Heart right ventricle (tissue), 16 donors: ENCODE data around the gene GNLY. TPM values are rescaled to one million over a fixed set of nuclear protein-coding genes. Genes with fewer than 3 reads are reported as not detected.
A peak's percentile ranks its signal among the peaks of the same experiment; 100 is the strongest.

ENCODE experiments used
- ATAC-seq, 8 donors: fragments of 200-7000 bp; cut with Tn5 transposase; one replicate each; pipeline ENCODE4 v1.9.1; 2020; ENCODE audit warnings: mild to moderate bottlenecking in 8 of 8, moderate library complexity in 8 of 8, moderate number of reproducible peaks in 1 of 8
- DNase-seq, 2 donors: peaks; one replicate each; pipeline ENCODE4 v3.0.0-alpha.2; 2020
- H3K27ac ChIP-seq, 10 donors: fragments of 200-600 bp; sonication (generic) in 2 of 10; one replicate each; pipeline versions ENCODE4 v1.5.0 to v1.8.0; 2020 to 2022; ENCODE audit warnings: mild to moderate bottlenecking in 3 of 10
- H3K27me3 ChIP-seq, 7 donors: fragments of 200-600 bp; one replicate each; pipeline ENCODE4 v1.8.0; 2021 to 2022; ENCODE audit warnings: mild to moderate bottlenecking in 2 of 7
- H3K36me3 ChIP-seq, 9 donors: fragments of 200-600 bp; sonication (generic) in 1 of 9; one replicate each; pipeline versions ENCODE4 v1.5.0 to v1.8.0; 2020 to 2022; ENCODE audit warnings: mild to moderate bottlenecking in 2 of 9
- H3K4me1 ChIP-seq, 9 donors: fragments of 200-600 bp; sonication (generic) in 1 of 9; one replicate each; pipeline versions ENCODE4 v1.5.0 to v1.8.0; 2020 to 2022; ENCODE audit warnings: mild to moderate bottlenecking in 4 of 9
- H3K4me3 ChIP-seq, 10 donors: fragments of 200-600 bp; sonication (generic) in 2 of 10; one replicate each; pipeline versions ENCODE4 v1.5.0 to v1.8.0; 2020 to 2022; ENCODE audit warnings: mild to moderate bottlenecking in 7 of 10, moderate library complexity in 2 of 10
- H3K9me3 ChIP-seq, 11 donors: fragments of 200-600 bp in 10 of 11; sonication (generic) in 2 of 11; one replicate each; pipeline versions ENCODE4 v1.5.0 to v1.8.0; 2013 to 2022; ENCODE audit warnings: mild to moderate bottlenecking in 2 of 11, control low read depth in 1 of 11, moderate library complexity in 1 of 11
- WGBS, 2 donors: extraction: QIAGEN DNeasy Blood & Tissue Kit; methylation state at CpG; one replicate each; pipeline ENCODE4 v1.1.7; 2013; ENCODE audit warnings: inconsistent platforms in 1 of 2; 5-methylcytosine and 5-hydroxymethylcytosine counted together
- intact Hi-C, 10 donors: fragments of 100-400 bp; cut with DNase I; formaldehyde crosslinking; loops; one replicate each; pipeline versions ENCODE4 v1.11.1 to v1.14.2; 2022
- polyA plus RNA-seq, 2 donors: library from polyadenylated mRNA; stranded (reverse); fragments of 200-250 nt; gene quantifications; one replicate each; pipeline ENCODE4 v1.2.3, GENCODE V29; 2013
- total RNA-seq, 10 donors: library from RNA; stranded (reverse); fragmentation: NEBNext Ultra II Directional in 3 of 10; extraction: Animal tissue kit (Norgen Biotek cat#: 25700) in 3 of 10; gene quantifications; one replicate each; pipeline versions ENCODE4 v1.2.1 to v1.2.4, GENCODE V29; 2021 to 2023
- TF ChIP-seq, protein P1 (sequence below), 9 donors: fragments of 200-600 bp; sonication (generic) in 2 of 9; IDR thresholded peaks; one replicate each; pipeline versions ENCODE4 v1.5.0 to v1.8.0; 2021 to 2022; ENCODE audit warnings: antibody characterized with exemption in 9 of 9, mild to moderate bottlenecking in 5 of 9, moderate library complexity in 1 of 9
- donor health status: Arrhythmogenic right ventricular cardiomyopathy.
- donor health status: ischemic (EF 13 %, LVEDD 7.1; RV severe dilation, severe dysfunction).
- donor health status: healthy with polysubstance abuse.
- donor health status: DM: no; HTN: yes; CAD: no.
- donor health status: DM: no; HTN: no; CAD: no.
- donor health status: ischemic (EF 25% LVEDD 6.9; RV normal size, moderate dysfunction).
- donor health status: ischemic (EF 25% LVEDD 5.7; RV mildly dilated, moderate dysfunction).
- donor health status: healthy.
- donor health status: DM: yes; HTN: yes; CAD: no.
- donor health status: Ischemic cardiomyopathy.
- donor health status: ischemic (EF 35%, LVEDD 5.7; RV mildly dilated, moderate dysfunction).
- donor health status: nonischemic (EF 11% LVEDD 7.7; RV severe dilation, severe dysfunction).
- donor health status: DM: yes; HTN: yes; CAD: no.
- donor health status: PGD.
- donor health status: ischemic (EF 29% LVEDD 5.4; RV normal size, mild dysfunction).
- donor health status: nonischemic (EF 23%, LVEDD 6.1; RV moderate dilation, normal function).

GNLY gene
- total and polyA plus RNA-seq, 12 donors: 0.17 to 43.2 (median 1.2) TPM

DNA sequence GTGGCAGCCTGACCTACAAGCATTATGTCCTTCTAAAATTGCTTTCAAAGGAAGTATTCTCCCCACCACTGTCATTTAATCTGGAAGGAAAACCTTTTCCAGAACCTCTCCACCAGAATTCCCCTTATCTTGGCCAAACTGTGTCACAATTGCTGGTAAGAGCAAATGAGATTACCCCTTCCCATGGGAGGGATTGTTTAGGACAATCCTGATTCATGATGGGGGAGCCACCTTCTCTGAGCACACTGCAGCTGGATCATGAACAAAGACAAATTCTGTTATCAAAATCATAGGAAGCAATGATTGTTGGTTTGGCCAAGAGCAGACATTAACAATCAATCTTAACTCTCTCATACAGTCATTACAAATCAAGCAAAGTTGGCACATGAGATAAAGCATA, 41.5 kb downstream of the GNLY start:
- ATAC-seq (no peak), DNase-seq (no peak)
- intact Hi-C loops: loop anchor here in 1 of 10 donors (10.0 kb wide), 1 partner anchor 349 kb away; no protein-coding TSS in a partner anchor
- H3K9me3 ChIP-seq: peaks cover 0 to 5% (median 0%) of the 10 kb centered on the region in 11 donors
- no peak overlapping the region for H3K27ac ChIP-seq
- H3K4me1 ChIP-seq: peaks cover 6 to 53% (median 19%) of the 10 kb centered on the region in 9 donors
- H3K36me3 ChIP-seq: no peaks in the 10 kb centered on the region
- H3K4me3 ChIP-seq: no peak overlapping the region
- TF ChIP-seq, protein P1, sequence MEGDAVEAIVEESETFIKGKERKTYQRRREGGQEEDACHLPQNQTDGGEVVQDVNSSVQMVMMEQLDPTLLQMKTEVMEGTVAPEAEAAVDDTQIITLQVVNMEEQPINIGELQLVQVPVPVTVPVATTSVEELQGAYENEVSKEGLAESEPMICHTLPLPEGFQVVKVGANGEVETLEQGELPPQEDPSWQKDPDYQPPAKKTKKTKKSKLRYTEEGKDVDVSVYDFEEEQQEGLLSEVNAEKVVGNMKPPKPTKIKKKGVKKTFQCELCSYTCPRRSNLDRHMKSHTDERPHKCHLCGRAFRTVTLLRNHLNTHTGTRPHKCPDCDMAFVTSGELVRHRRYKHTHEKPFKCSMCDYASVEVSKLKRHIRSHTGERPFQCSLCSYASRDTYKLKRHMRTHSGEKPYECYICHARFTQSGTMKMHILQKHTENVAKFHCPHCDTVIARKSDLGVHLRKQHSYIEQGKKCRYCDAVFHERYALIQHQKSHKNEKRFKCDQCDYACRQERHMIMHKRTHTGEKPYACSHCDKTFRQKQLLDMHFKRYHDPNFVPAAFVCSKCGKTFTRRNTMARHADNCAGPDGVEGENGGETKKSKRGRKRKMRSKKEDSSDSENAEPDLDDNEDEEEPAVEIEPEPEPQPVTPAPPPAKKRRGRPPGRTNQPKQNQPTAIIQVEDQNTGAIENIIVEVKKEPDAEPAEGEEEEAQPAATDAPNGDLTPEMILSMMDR (IDR thresholded peaks at IDR 0.05): no peak
- no peaks in the 10 kb centered on the region for H3K27me3 ChIP-seq

DNA sequence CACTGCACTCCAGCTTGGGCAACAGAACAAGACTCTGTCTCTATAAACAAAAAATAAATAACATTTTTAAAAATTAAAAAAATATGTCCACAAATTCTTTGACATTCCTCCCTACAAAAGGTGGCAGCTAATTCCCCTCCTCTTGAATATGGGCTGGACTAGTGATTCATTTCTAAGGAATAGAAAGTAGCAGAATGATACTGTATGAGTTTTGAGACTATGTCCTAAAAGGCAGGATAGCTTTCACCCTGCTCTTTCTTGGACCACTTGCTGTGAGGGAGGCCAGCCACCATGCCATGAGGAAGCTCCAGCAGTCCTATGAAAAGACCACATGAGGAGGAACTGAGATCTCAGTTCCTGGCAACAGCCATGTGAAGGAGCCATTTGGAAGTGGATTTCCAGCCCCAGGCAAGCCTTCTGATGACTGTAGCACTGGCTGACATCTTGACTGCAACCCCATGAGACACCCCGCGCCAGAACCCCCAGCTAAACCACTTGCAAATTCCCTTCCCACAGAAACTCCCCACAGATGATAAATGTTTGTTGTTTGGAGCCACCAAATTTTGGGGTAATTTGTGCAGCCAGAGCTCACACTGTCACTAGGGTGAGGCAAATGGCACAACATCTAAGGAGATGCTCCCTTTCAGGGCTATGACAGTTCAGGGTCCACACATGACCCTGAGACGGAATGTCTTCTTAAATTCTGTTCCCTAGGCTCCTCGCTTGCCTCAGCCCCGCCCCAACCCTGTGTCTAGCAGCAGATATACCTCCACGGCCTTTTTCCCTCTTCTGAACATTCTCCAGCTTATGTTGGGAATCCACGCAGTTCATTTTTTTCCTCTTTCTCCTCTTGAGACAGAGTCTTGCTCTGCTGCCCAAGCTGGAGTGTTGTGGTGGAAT, 42.5 kb downstream of the GNLY start:
- Histone ChIP-seq H3K27ac (peak overlapping the region in 6 of 10 donors; percentile 32 to 67 (median 48)), H3K36me3 (no peaks in the 10 kb centered on the region), H3K9me3 (peaks cover 0 to 5% (median 0%) of the 10 kb centered on the region in 11 donors), H3K4me3 (no peak overlapping the region), H3K27me3 (no peaks in the 10 kb centered on the region), H3K4me1 (peaks cover 15 to 63% (median 29%) of the 10 kb centered on the region in 9 donors)
- ATAC-seq (no peak), DNase-seq (no peak)
- TF ChIP-seq, protein P1 (IDR thresholded peaks at IDR 0.05): no peak
- intact Hi-C loops: loop anchor here in 1 of 10 donors (10.0 kb wide), 1 partner anchor 348 kb away; no protein-coding TSS in a partner anchor
- 87% methylated on average over 7 of the region's 7 CpGs for WGBS, 2 donors

DNA sequence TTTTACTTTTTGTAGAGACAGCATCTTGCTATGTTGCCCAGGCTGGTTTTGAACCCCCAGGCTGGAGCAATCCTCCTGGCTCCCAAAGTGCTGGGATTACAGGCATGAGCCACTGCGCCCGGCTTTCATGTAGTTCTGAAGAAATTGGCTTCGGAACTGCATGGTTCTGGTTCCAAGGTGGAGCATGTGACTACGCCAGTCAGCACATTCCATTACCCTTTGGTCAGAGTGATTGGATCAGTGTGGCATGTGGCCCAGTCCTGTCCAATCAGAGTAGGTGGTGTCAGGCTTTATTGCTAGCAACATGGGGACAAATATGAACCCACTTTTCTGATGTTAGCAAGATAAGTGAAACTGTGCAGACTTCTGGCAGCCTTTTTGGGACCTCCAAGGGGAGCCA, 43.3 kb downstream of the GNLY start:
- TF ChIP-seq, protein P1 (IDR thresholded peaks at IDR 0.05): no peak
- no peaks in the 10 kb centered on the region for H3K36me3 ChIP-seq

DNA sequence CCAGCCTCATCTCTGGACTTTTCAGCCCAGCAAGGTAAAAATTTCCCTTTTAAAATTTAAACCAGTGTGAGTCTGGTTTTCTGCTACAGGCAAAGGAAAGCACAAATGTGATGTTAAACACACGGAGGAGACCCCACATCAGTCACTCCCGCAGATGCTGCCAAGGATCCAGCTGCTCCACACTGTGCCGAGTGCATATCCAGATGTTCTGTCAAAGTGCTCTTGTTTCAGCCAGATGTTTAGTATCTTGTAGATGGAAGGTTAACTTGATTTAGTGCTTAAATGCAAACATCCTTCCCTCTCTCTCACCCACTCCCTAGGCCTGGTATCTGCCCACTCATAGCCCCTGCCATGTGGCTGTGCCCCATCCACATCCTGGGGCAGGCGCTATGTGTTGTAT, 43.8 kb downstream of the GNLY start:
- no peaks in the 10 kb centered on the region for H3K27me3 ChIP-seq
- DNase-seq: no peak
- H3K27ac ChIP-seq: peak overlapping the region in 8 of 10 donors; percentile 24 to 67 (median 48)
- peaks cover 24 to 73% (median 38%) of the 10 kb centered on the region in 9 donors for H3K4me1 ChIP-seq
- 65 to 81% methylated on average over 4 of the region's 4 CpGs for WGBS, 2 donors
- intact Hi-C loops: loop anchor here in 1 of 10 donors (10.0 kb wide), 1 partner anchor 347 kb away; no protein-coding TSS in a partner anchor
- H3K36me3 ChIP-seq: no peaks in the 10 kb centered on the region
- TF ChIP-seq, protein P1 (IDR thresholded peaks at IDR 0.05): no peak
- no peak overlapping the region for H3K4me3 ChIP-seq
- ATAC-seq: no peak
- H3K9me3 ChIP-seq: peaks cover 0 to 5% (median 0%) of the 10 kb centered on the region in 11 donors

More for the DNA sequence above, 43.3 kb downstream of the GNLY start:
- WGBS, 2 donors: 67 to 71% methylated on average over 4 of the region's 4 CpGs
- intact Hi-C loops: loop anchor here in 1 of 10 donors (10.0 kb wide), 1 partner anchor 347 kb away; no protein-coding TSS in a partner anchor
- peaks cover 21 to 70% (median 35%) of the 10 kb centered on the region in 9 donors for H3K4me1 ChIP-seq
- peaks cover 0 to 5% (median 0%) of the 10 kb centered on the region in 11 donors for H3K9me3 ChIP-seq
- no peak overlapping the region for H3K4me3 ChIP-seq
- ATAC-seq: peak; percentile 33 to 72 (median 52)
- H3K27me3 ChIP-seq: no peaks in the 10 kb centered on the region
- DNase-seq: peak; percentile 42 to 76
- peak overlapping the region in 8 of 10 donors; percentile 24 to 67 (median 48) for H3K27ac ChIP-seq
